Fibroblast of lung (primary cell): ENCODE data around the gene TMCC1. TPM values are rescaled to one million over a fixed set of nuclear protein-coding genes. Genes with fewer than 3 reads are reported as not detected.

Experiments used
- DNase-seq, 2 donors: peaks; one replicate each; pipeline versions ENCODE4 v3.0.0 to v3.0.0-alpha.2; 2010; ENCODE audit warnings: low read depth in 2 of 2
- H2AFZ ChIP-seq: 2 replicates; pipeline ENCODE4 v1.5.1; 2012; ENCODE audit warnings: low read length, control low read depth, inconsistent platforms
- H3K27ac ChIP-seq: 2 replicates; pipeline ENCODE4 v1.5.1; 2011; ENCODE audit warnings: low read length, control low read depth; ENCODE audit not compliant: insufficient read depth
- H3K27me3 ChIP-seq: 2 replicates; pipeline ENCODE4 v1.5.1; 2011; ENCODE audit warnings: mild to moderate bottlenecking, low read length; ENCODE audit not compliant: control insufficient read depth, insufficient read depth
- H3K36me3 ChIP-seq: 2 replicates; pipeline ENCODE4 v1.5.1; 2011; ENCODE audit warnings: low read length; ENCODE audit not compliant: control insufficient read depth, insufficient read depth
- H3K4me1 ChIP-seq: 2 replicates; pipeline ENCODE4 v1.5.1; 2011; ENCODE audit warnings: low read length; ENCODE audit not compliant: control insufficient read depth, insufficient read depth; ENCODE audit errors: extremely low read depth
- H3K4me2 ChIP-seq: 2 replicates; pipeline ENCODE4 v1.5.1; 2011; ENCODE audit warnings: low read length, control low read depth; ENCODE audit not compliant: insufficient read depth; ENCODE audit errors: extremely low read depth
- H3K4me3 ChIP-seq, 4 experiments: fragments of 200-600 bp in 1 of 4; sonication (generic) in 1 of 4; replicated peaks in 1 of 4; 2 replicates each; pipeline ENCODE4 v1.5.1; 2011 to 2016; ENCODE audit warnings: low read length in 4 of 4, low read depth in 3 of 4, mild to moderate bottlenecking in 3 of 4, control low read depth in 2 of 4, inconsistent platforms in 1 of 4, mixed read lengths in 1 of 4; ENCODE audit not compliant: insufficient read depth in 1 of 4; ENCODE audit errors: control extremely low read depth in 1 of 4
- H3K79me2 ChIP-seq: 2 replicates; pipeline ENCODE4 v1.5.1; 2012; ENCODE audit warnings: mild to moderate bottlenecking, low read length, inconsistent platforms; ENCODE audit not compliant: control insufficient read depth, insufficient read depth
- H3K9ac ChIP-seq: 2 replicates; pipeline ENCODE4 v1.5.1; 2011; ENCODE audit warnings: mild to moderate bottlenecking, low read length, control low read depth; ENCODE audit not compliant: insufficient read depth
- H3K9me3 ChIP-seq: 2 replicates; pipeline ENCODE4 v1.5.1; 2012; ENCODE audit warnings: low read depth, low read length; ENCODE audit not compliant: control insufficient read depth, insufficient read depth
- H4K20me1 ChIP-seq: 2 replicates; pipeline ENCODE4 v1.5.1; 2011; ENCODE audit warnings: low read length; ENCODE audit not compliant: control insufficient read depth, insufficient read depth; ENCODE audit errors: extremely low read depth
- CTCF ChIP-seq, 2 donors: IDR thresholded peaks in 1 of 2; conservative IDR thresholded peaks in 1 of 2; 1 replicate in 1 of 2; 2 replicates in 1 of 2; pipeline ENCODE4 v1.5.1; 2011 to 2012; ENCODE audit warnings: low read length in 2 of 2, control low read depth in 1 of 2, inconsistent platforms in 1 of 2, low read depth in 1 of 2, mild to moderate bottlenecking in 1 of 2
- EZH2 ChIP-seq: IDR thresholded peaks from 2 replicates; pipeline ENCODE4 v1.5.1; 2012; ENCODE audit warnings: low read length, control low read depth, mild to moderate bottlenecking; ENCODE audit errors: missing control alignments
- polyA plus RNA-seq, 2 donors: library from polyadenylated mRNA; depleted of rRNA in 1 of 2; stranded (reverse) in 1 of 2; unstranded in 1 of 2; fragments of >200 nt; gene quantifications; 2 replicates each; pipeline ENCODE4 v1.2.1, GENCODE V29; 2011 to 2012; ENCODE audit warnings: missing spikeins in 1 of 2
- total RNA-seq: library from RNA; depleted of rRNA; stranded (reverse); fragments of >200 nt; gene quantifications from 2 replicates; pipeline ENCODE4 v1.2.1, GENCODE V29; 2014

TMCC1 gene
- total and polyA plus RNA-seq, 2 donors (not counting 1 experiment from before 2014, with no cell fraction given) = 16.2 to 16.8 TPM

DNA sequence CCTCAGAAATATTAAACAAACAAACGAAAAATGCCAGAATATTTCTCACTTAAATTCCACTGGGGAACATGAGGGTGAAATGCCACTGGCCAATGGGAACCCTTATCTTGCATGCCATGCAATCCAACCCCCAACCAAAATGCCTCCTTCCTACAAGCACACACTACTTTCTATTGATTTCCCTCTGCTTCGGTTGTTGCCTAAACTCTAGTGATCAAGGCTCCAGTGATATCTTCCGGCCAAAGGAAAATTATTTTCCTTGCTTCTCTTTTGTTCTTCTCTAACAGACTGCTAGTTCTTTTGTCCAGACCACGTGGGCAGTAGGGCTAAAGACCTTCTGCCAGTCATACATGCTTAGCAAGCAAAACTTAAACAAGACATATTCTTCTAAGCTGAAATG lies 115.7 kb downstream of the TMCC1 start:
- Histone ChIP-seq H3K9me3 (no peaks in the 10 kb centered on the region), H3K4me1 (no peaks in the 10 kb centered on the region), H3K36me3 (no peaks in the 10 kb centered on the region), H2AFZ (no peak overlapping the region), H4K20me1 (no peaks in the 10 kb centered on the region), H3K4me3 (no peak overlapping the region), H3K9ac (no peak overlapping the region), H3K4me2 (no peak overlapping the region), H3K79me2 (no peaks in the 10 kb centered on the region), H3K27ac (no peak overlapping the region), H3K27me3 (no peaks in the 10 kb centered on the region)
- DNase-seq = peak in 1 of 2 donors; percentile 25
- TF ChIP-seq CTCF (conservative IDR thresholded peaks at IDR 0.05 in 1 of 2, IDR thresholded peaks at IDR 0.05 in 1 of 2; ENCODE audit: low read depth in 1 of 2, low read length in 2 of 2) (no peak), EZH2 (no peak)

DNA sequence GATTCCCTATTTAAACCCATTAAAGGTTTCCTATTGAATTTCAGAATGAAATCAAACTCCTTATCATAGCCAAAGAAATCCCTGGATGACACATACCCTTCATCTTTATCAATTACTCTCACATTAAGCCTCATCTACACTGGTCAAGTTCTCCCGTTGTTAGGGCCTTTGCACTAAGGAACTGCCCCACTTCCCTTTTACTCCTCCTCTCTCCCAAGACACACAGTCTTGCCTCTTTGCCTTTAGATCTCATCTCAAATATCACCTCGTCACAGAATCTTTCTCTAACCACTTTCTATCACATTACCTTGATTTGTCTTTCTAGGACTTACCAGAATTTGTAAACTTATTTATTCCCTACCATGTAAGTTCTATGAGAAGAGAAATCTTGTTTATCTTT lies 117.6 kb downstream of the TMCC1 start:
- no peak overlapping the region for H3K9ac ChIP-seq
- H3K4me1 ChIP-seq = no peaks in the 10 kb centered on the region
- no peak for TF ChIP-seq CTCF (conservative IDR thresholded peaks at IDR 0.05 in 1 of 2, IDR thresholded peaks at IDR 0.05 in 1 of 2; ENCODE audit: low read depth in 1 of 2, low read length in 2 of 2)
- no peak for TF ChIP-seq EZH2
- H4K20me1 ChIP-seq = no peaks in the 10 kb centered on the region
- H3K27me3 ChIP-seq = no peaks in the 10 kb centered on the region
- no peaks in the 10 kb centered on the region for H3K79me2 ChIP-seq
- no peak overlapping the region for H3K4me2 ChIP-seq
- no peaks in the 10 kb centered on the region for H3K36me3 ChIP-seq
- H3K4me3 ChIP-seq = no peak overlapping the region
- no peak overlapping the region for H3K27ac ChIP-seq
- H2AFZ ChIP-seq = no peak overlapping the region
- no peaks in the 10 kb centered on the region for H3K9me3 ChIP-seq
- DNase-seq = no peak

DNA sequence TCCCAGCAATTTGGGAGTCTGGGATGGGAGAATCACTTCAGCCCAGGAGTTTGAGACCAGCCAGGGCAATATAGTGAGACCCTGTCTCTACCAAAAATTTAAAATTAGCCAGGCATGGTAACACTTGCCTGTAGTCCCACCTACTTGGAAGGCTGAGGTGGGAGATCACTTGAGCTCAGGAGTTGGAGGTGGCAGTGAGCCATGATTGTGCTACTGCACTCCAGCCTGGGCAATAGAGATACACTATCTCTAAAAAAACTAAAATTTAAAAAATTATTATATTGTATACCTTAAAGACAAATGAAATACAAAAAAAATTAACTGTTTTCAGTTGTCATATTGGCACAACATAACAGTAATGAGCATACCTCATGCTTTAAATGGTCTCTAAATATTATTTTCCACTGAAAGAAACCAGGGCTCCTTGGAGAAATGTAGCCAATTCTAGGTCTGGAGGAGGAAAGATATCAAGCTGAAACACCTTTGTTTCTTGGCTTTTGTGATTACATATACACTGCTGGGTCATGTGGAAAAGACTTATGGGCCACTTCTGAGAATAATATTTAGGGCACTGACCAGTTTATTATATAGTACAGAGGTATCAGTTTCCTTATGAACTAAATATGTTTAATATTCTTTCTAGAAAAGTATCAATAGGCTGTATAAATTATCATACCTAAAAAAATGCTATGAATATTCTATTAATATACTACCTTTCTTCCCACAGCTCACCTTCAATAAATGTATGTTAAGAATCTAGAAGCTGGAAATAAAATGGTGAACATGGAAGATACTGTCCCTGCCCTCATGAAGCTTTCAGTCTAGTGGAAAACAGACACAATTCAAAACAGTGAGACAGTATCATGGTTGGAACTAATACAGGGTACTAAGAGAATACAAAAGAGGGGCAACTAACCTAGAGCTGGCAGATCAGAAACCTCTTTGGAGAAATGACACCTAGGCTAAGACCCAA lies 119.5 kb downstream of the TMCC1 start:
- H3K9me3 ChIP-seq = no peaks in the 10 kb centered on the region
- H2AFZ ChIP-seq = no peak overlapping the region
- no peak for TF ChIP-seq CTCF (conservative IDR thresholded peaks at IDR 0.05 in 1 of 2, IDR thresholded peaks at IDR 0.05 in 1 of 2; ENCODE audit: low read depth in 1 of 2, low read length in 2 of 2)
- TF ChIP-seq EZH2 = no peak
- H4K20me1 ChIP-seq = no peaks in the 10 kb centered on the region
- no peaks in the 10 kb centered on the region for H3K4me1 ChIP-seq
- DNase-seq = no peak
- no peaks in the 10 kb centered on the region for H3K79me2 ChIP-seq
- H3K27me3 ChIP-seq = no peaks in the 10 kb centered on the region
- no peak overlapping the region for H3K9ac ChIP-seq
- no peak overlapping the region for H3K4me3 ChIP-seq
- no peaks in the 10 kb centered on the region for H3K36me3 ChIP-seq
- no peak overlapping the region for H3K27ac ChIP-seq
- no peak overlapping the region for H3K4me2 ChIP-seq
